Stimulated activated CD4-positive, alpha-beta T cell treated with anti-CD3 and anti-CD28 coated beads, Interleukin-15, amount 100 ng/mL, for 1 hour (primary cell): ENCODE data around the gene OGT.
"Not testable (repeated sequence)": the region's sequence is repeated elsewhere in the genome, so short reads cannot be mapped to it uniquely, and the experiment has no call there.

Experiments
- DNase-seq, 2 donors: peaks; one replicate each; pipeline ENCODE4 v3.0.0-alpha.2; 2020; ENCODE audit warnings: low read depth in 1 of 2, low spot score in 1 of 2

The OGT gene

GRCh38 chrX:71537743-71538142, 4.8 kb downstream of the OGT start:
- no peak for DNase-seq

DNA sequence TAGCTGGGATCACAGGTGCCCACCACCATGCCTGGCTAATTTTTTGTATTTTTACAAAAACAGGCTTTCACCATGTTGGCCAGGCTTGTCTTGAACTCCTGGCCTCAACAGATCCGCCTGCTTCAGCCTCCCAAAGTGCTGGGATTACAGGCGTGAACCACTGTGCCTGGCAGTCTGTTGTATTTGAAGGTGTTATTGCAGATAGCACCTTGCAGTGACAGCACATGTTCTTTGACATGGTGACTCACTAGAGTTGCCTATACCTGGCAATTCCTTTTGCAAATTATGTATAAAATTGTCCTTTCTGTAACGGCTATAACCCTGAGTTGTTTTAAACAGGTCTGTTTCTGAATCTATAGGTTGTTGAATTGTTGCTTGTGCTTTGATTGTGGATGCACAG, 7.9 kb downstream of the OGT start:
- DNase-seq, result no peak

GRCh38 chrX:71541210-71542022, 8.5 kb downstream of the OGT start:
- no peak for DNase-seq

DNA sequence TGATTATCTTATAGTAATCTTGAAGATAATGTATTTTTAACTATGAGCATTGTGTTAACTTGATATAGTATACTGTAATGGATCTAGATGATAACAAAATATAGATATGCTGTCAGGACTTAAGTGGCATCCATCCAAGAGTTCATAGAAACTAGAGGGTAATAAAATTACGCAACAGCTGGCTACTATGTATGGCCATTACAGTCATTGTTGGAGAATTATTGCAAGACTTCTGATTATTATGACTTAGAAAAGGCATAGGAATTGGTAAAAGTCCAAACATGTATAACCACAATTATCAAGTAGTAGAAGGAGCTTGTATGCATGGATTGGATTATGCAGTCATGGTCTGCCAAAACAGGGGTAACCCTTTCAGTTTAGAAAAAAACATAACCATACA, 9.5 kb downstream of the OGT start:
- no peak for DNase-seq

GRCh38 chrX:71542825-71543224, 9.9 kb downstream of the OGT start:
- no peak for DNase-seq

- DNase-seq, result no peak
Observed at GRCh38 chrX:71543316-71543715, 10.4 kb downstream of the OGT start.

GRCh38 chrX:71545364-71545763, 12.5 kb downstream of the OGT start:
- no peak for DNase-seq

GRCh38 chrX:71546879-71547278, 14.0 kb downstream of the OGT start:
- DNase-seq, result no peak

- no peak for DNase-seq
Observed at GRCh38 chrX:71547339-71547738, 14.4 kb downstream of the OGT start.

GRCh38 chrX:71549986-71550385, 17.1 kb downstream of the OGT start:
- no peak for DNase-seq

DNA sequence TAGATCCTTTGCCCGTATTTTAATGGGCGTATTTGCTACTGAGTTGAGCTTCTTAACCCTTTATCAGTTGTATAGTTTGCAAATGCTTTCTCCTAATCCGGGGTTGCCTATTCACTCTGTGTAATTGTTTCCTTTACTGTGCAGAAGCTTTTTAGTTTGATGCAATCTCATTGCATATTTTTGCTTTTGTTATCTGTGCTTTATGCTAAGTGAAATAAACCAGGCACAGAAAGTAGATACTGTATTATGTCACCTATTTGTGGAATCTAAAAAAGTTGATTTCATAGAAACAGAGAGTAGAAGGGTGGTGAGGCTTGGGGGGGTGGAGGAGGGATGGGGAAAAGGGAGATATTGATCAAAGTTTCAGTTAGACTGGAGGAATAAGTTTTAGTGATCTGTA, 17.7 kb downstream of the OGT start:
- DNase-seq, result no peak

DNA sequence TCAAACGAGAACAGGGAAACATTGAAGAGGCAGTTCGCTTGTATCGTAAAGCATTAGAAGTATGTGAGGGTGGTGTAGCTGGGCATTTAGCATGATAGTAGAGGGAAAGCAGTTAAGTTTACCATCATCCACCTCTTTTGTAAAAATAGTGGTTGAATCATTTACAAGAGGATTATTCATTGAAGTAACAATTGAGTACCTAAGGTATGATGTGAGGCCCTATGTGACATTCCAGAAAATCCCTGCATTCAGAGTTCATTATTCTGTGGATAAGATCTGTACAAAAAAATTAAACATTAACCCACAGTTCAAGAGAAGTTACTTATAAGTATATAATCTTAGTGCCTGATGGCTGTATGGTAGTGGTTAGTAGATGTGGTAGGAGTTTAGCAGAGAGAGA, 23.1 kb downstream of the OGT start:
- DNase-seq, result no peak

- no peak for DNase-seq
Observed at GRCh38 chrX:71558920-71559319, 26.0 kb downstream of the OGT start.

DNA sequence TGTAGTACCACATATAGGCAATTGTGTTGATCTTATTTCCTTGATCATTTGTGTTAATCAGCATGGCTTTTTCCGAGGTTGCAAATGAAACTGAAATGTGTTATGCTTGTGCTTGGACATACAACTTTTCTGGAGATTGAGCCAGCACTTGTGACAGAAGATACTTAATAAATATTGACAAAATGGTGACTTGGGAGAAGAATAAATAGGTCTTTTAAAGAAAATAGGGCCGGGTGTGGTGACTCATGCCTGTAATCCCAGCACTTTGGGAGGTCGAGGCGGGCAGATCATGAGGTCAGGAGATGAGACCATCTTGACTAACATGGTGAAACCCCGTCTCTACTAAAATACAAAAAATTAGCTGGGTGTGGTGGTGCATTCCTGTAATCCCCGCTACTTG, 26.9 kb downstream of the OGT start:
- DNase-seq, result not testable (repeated sequence)

DNA sequence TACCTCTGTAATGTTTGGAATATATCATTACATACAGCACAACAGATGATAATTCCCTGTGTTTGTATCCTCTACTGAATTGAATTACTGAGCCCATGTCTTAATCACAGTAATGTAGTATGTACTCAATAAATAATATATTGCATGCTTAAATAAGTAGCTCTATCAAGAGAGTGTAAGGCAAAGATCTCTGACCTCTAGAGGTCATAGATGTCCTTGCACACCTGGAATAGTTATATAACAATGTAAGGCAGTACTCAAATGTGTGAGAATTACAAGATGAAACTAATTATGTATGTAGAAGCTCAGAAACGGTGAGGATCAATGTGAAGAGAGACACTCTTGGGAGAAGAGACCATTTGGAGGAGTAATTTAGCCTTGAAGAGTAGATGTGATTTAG, 31.0 kb downstream of the OGT start:
- no peak for DNase-seq

DNA sequence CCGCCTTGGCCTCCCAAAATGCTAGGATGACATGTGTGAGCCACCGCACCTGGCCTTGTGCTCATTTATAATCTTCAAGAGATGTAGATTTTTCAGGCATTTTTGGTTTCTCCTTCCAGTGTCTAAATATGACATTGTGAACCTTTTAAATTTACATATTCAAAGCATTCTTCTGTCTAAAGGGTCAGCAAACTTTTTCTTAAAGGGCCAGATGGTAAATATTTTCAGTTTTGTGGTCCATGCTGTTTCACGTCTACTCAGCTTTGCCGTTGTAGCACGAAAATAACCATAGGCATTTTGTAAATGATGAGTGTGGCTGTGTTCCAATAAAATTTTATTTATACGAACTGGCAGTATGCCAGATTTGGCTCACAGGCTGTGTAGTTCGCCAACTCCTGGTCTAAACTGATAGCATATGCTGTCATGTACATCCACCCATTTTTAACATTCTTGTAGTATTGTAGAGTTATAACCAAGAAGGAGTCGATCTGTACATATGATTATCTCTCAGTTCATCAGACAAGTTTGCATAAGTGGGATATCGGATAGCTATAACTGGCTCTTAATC, 32.7 kb downstream of the OGT start:
- DNase-seq, result no peak

- not testable (repeated sequence) for DNase-seq
Observed at GRCh38 chrX:71571390-71571789, 38.5 kb downstream of the OGT start.

DNA sequence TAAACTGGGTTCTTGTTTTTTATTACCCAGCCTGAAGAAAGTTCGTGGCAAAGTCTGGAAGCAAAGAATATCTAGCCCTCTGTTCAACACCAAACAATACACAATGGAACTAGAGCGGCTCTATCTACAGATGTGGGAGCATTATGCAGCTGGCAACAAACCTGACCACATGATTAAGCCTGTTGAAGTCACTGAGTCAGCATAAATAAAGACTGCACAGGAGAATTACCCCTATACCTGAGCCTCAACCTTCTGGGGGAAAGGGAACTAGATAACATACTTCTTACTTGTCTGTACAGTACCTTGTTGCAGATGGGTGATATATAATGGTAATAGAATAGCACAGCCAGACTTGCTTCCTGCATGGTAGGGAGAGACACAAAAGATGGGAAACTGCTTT, 40.7 kb downstream of the OGT start:
- no peak for DNase-seq

- no peak for DNase-seq
Observed at GRCh38 chrX:71577682-71578081, 44.8 kb downstream of the OGT start.

- DNase-seq, result no peak
Observed at GRCh38 chrX:71578253-71579135, 45.6 kb downstream of the OGT start, which contains the start of gene GCNA. Gene GCNA (plus strand): TSS chrX:71578437. CDS start chrX:71580822, 2,385 bp downstream.

DNA sequence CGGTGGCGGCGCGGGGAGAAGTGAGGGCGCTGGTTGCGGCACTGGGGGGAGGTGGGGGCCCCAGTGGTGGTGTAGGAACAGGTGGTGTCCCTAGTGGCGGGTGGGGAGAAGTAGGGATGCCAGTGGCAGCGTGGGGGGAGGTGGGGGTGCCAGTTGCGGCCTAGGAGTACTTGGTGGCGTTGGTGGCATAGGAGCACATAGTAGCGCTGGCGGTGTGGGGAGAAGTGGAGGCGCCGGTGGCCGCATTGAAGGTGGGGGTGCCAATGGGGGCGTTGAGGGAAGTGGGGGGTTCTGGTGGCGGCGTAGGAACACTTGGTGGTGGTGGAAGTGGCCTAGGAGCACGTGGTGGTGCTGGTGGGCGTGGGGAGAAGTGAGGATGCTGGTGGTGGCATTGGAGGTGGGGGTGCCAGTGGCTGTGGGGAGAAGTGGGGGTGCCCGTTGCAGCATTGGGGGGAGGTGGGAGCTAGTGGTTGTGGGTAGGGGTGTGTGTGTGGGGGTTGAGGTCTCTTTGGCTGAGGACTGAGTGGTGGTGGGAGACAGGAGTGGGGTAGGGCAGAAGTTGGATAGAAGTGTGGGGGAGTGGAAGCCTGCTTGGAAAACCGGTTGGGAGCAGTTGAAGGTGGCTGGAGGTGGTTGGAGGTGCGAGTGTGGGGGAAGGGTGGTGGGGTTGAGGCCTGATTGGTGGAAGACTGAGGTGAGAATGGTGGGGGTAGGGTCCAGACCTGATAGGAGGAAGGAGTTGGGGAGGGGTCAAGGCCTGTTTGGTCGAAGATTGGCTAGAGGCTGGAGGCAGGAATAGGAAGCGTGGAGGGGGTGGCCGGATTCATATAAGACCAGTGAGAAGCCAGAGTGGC, 46.5 kb downstream of the OGT start:
- no peak for DNase-seq
